ENCODE results near the gene CGN. TPM values are rescaled to one million over a fixed set of nuclear protein-coding genes. Genes with fewer than 3 reads are reported as not detected.

Gene CGN
- total RNA-seq, 4 donors from 2014 or later, result 0.42 to 3.1 (median 0.94) TPM

DNA sequence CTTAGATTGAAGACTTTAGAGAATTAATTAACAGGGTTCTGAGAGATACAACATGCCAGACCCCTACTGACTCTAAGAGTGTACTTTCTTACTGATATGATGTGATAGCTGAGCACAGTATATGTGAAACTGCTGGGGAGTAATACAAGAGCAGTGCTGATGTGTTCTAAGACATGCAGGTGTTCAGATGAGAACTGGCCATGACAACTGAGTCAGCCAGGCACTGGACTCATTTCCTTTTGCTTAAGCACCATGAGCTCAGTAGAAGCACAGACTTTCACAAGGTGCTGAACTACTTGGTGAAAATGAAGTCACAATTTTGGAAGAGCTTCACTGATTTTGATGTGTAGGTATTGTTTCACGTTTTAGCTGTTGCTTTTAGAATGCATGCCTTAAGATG, 36.0 kb upstream of the CGN start:
- peaks cover 6 to 16% (median 10%) of the 10 kb centered on the region in 4 donors for H3K4me1 ChIP-seq
- H3K9me3 ChIP-seq, result no peaks in the 10 kb centered on the region
- intact Hi-C loops (cut with DNase I), result loop anchor here (2.0 kb wide), 1 partner anchor 18 kb away; no protein-coding TSS in a partner anchor
- no peak overlapping the region for H3K4me3 ChIP-seq
- no peaks in the 10 kb centered on the region for H3K27me3 ChIP-seq
- H3K36me3 ChIP-seq, result no peaks in the 10 kb centered on the region
- WGBS, result 67% methylated on average over 1 of the region's 1 CpG
- peak; percentile 10 for DNase-seq (ENCODE audit: extremely low spot score)
- H3K27ac ChIP-seq (replicated peaks in 1 of 4), result no peak overlapping the region
- TF ChIP-seq POLR2AphosphoS5 (IDR thresholded peaks at IDR 0.05) (no peak), CTCF (IDR thresholded peaks at IDR 0.05) (no peak)

- H3K27me3 ChIP-seq, result no peaks in the 10 kb centered on the region
- H3K4me3 ChIP-seq, result no peak overlapping the region
Measured at GRCh38 chr1:151476083-151476482, 35.1 kb upstream of the CGN start.

DNA sequence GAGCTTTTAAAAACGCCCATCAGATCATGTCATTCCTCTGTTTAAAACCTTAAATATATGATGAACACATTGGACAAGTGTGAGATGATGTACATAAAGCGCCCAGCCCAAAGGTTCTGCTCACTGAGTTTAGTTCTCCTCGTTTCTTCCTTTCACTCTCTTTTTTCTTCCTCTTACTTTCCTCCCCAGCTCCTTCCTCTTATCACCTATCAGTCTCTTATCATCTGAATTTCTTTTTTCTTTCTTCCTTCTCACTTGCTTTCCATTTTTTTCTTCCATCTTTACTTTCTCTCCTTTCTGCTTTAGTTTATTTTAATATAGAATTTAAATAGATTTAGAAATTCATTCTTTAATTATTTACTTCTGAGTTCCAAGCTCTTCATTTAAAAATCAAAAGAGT, 34.1 kb upstream of the CGN start:
- H3K4me3 ChIP-seq, result no peak overlapping the region
- TF ChIP-seq POLR2A (IDR thresholded peaks at IDR 0.05; ENCODE audit: low read depth) (no peak), EP300 (IDR thresholded peaks at IDR 0.05) (no peak), POLR2AphosphoS5 (IDR thresholded peaks at IDR 0.05) (no peak), CTCF (IDR thresholded peaks at IDR 0.05) (no peak)
- WGBS, result 87% methylated on average over 3 of the region's 3 CpGs
- peaks cover 0 to 2% (median under 1%) of the 10 kb centered on the region in 4 donors for H3K9me3 ChIP-seq
- H3K4me1 ChIP-seq, result peaks cover 6 to 16% (median 10%) of the 10 kb centered on the region in 4 donors
- H3K27ac ChIP-seq (replicated peaks in 1 of 4), result no peak overlapping the region
- no peaks in the 10 kb centered on the region for H3K36me3 ChIP-seq
- H3K27me3 ChIP-seq, result no peaks in the 10 kb centered on the region
- intact Hi-C loops (cut with DNase I), result no loop called here
- DNase-seq (ENCODE audit: extremely low spot score), result no peak

More at GRCh38 chr1:151476083-151476482, 35.1 kb upstream of the CGN start:
- intact Hi-C loops (cut with DNase I), result no loop called here
- peak; percentile 21 for DNase-seq (ENCODE audit: extremely low spot score)
- H3K27ac ChIP-seq (replicated peaks in 1 of 4), result no peak overlapping the region
- WGBS, result 80% methylated on average over 6 of the region's 6 CpGs
- H3K36me3 ChIP-seq, result no peaks in the 10 kb centered on the region
- H3K9me3 ChIP-seq, result no peaks in the 10 kb centered on the region
- H3K4me1 ChIP-seq, result peaks cover 6 to 16% (median 10%) of the 10 kb centered on the region in 4 donors
- TF ChIP-seq POLR2A (IDR thresholded peaks at IDR 0.05; ENCODE audit: low read depth) (no peak), EP300 (IDR thresholded peaks at IDR 0.05) (no peak), POLR2AphosphoS5 (IDR thresholded peaks at IDR 0.05) (no peak), CTCF (IDR thresholded peaks at IDR 0.05) (no peak)

- no peak overlapping the region for H3K27ac ChIP-seq (replicated peaks in 1 of 4)
- 96% methylated on average over 1 of the region's 1 CpG for WGBS
- no peak for TF ChIP-seq POLR2A (IDR thresholded peaks at IDR 0.05; ENCODE audit: low read depth)
- no peak for TF ChIP-seq CTCF (IDR thresholded peaks at IDR 0.05)
- no peak for TF ChIP-seq EP300 (IDR thresholded peaks at IDR 0.05)
- TF ChIP-seq POLR2AphosphoS5 (IDR thresholded peaks at IDR 0.05), result no peak
- H3K4me3 ChIP-seq, result no peak overlapping the region
- peaks cover 0 to 8% (median 5%) of the 10 kb centered on the region in 4 donors for H3K4me1 ChIP-seq
- peak; percentile 17 for DNase-seq (ENCODE audit: extremely low spot score)
- intact Hi-C loops (cut with DNase I), result no loop called here
- peaks cover 0 to 6% (median 3%) of the 10 kb centered on the region in 4 donors for H3K9me3 ChIP-seq
- H3K27me3 ChIP-seq, result no peaks in the 10 kb centered on the region
- no peaks in the 10 kb centered on the region for H3K36me3 ChIP-seq
Measured at GRCh38 chr1:151478140-151478812, 32.9 kb upstream of the CGN start.

Data from esophagus muscularis mucosa (tissue), 4 donors.